Endothelial cell of umbilical vein (primary cell): ENCODE data around the gene SH3TC1. TPM values are rescaled to one million over a fixed set of nuclear protein-coding genes. Genes with fewer than 3 reads are reported as not detected.

Experiments used
- BruUV-seq: library from RNA; stranded (reverse); fragments of 400-500 nt; replicated peaks from 2 replicates; lab custom pipeline; 2021; lab: Mats Ljungman, UMichigan
- CTCF ChIA-PET: fragments of 300-600, 350-600 bp; sonication (Branson Sonifier 250); formaldehyde crosslinking; loops from one replicate; lab custom pipeline; 2021; ENCODE audit warnings: antibody characterized with exemption, inconsistent platforms; lab: Charles Lee
- POLR2A ChIA-PET: fragments of 300-600, 350-600 bp; sonication (Branson Sonifier 250); formaldehyde crosslinking; loops from one replicate; lab custom pipeline; 2021; ENCODE audit warnings: antibody characterized with exemption, inconsistent platforms; lab: Charles Lee
- DNase-seq: peaks from one replicate; pipeline ENCODE4 v3.0.0-alpha.2; 2011; ENCODE audit warnings: low read depth, low spot score
- FAIRE-seq: peaks from 2 replicates; lab custom pipeline; 2011; peaks lifted over from hg19 to GRCh38; lab: Jason Lieb, UNC
- H2AFZ ChIP-seq: 2 replicates; pipeline ENCODE4 v1.6.0; 2012; ENCODE audit warnings: low read depth, low read length, control low read depth, inconsistent platforms
- H3K27ac ChIP-seq: 2 replicates; pipeline ENCODE4 v1.5.1; 2011; ENCODE audit warnings: low read depth, mild to moderate bottlenecking, control low read depth, low read length, moderate library complexity; ENCODE audit not compliant: insufficient read depth
- H3K27me3 ChIP-seq, 2 experiments: 2 replicates each; pipeline versions ENCODE4 v1.6.0 to v1.6.1; 2011; ENCODE audit warnings: low read length in 2 of 2, mixed read lengths in 1 of 2; ENCODE audit not compliant: control insufficient read depth in 2 of 2, insufficient read depth in 2 of 2
- H3K36me3 ChIP-seq, 2 experiments: 2 replicates in 1 of 2; 3 replicates in 1 of 2; pipeline ENCODE4 v1.5.1; 2011; ENCODE audit warnings: low read length in 2 of 2, mild to moderate bottlenecking in 1 of 2, moderate library complexity in 1 of 2; ENCODE audit not compliant: control insufficient read depth in 2 of 2, insufficient read depth in 2 of 2; ENCODE audit errors: extremely low read depth in 1 of 2
- H3K4me1 ChIP-seq: 3 replicates; pipeline ENCODE4 v1.5.1; 2011; ENCODE audit warnings: mild to moderate bottlenecking, low read length; ENCODE audit not compliant: control insufficient read depth, insufficient read depth; ENCODE audit errors: extremely low read depth
- H3K4me2 ChIP-seq: 2 replicates; pipeline ENCODE4 v1.6.1; 2011; ENCODE audit warnings: low read length, control low read depth, mixed read lengths; ENCODE audit not compliant: insufficient read depth
- H3K4me3 ChIP-seq, 3 experiments: fragments of 200-600 bp in 1 of 3; sonication (generic), shearing (Covaris generic) in 1 of 3; replicated peaks in 1 of 3; 2 replicates each; pipeline ENCODE4 v1.5.1; 2011 to 2016; ENCODE audit warnings: control low read depth in 3 of 3, low read length in 3 of 3, mild to moderate bottlenecking in 2 of 3, inconsistent platforms in 1 of 3, low read depth in 1 of 3, moderate library complexity in 1 of 3; ENCODE audit not compliant: insufficient read depth in 1 of 3
- H3K79me2 ChIP-seq: 2 replicates; pipeline ENCODE4 v1.6.0; 2012; ENCODE audit warnings: low read length, inconsistent platforms; ENCODE audit not compliant: control insufficient read depth, insufficient read depth
- H3K9ac ChIP-seq: replicated peaks from 2 replicates; pipeline ENCODE3; 2011; ENCODE audit warnings: low read length, control low read depth; ENCODE audit not compliant: insufficient read depth; ENCODE audit errors: extremely low read depth
- H3K9me1 ChIP-seq: replicated peaks from 3 replicates; pipeline ENCODE4 v1.6.0; 2011; ENCODE audit warnings: mild to moderate bottlenecking, low read length; ENCODE audit not compliant: control insufficient read depth, insufficient read depth; ENCODE audit errors: extremely low read depth
- H3K9me3 ChIP-seq: replicated peaks from 2 replicates; pipeline ENCODE4 v1.5.1; 2012; ENCODE audit warnings: low read length, inconsistent platforms; ENCODE audit not compliant: control insufficient read depth, insufficient read depth
- H4K20me1 ChIP-seq: replicated peaks from 2 replicates; pipeline ENCODE3; 2011; ENCODE audit warnings: mild to moderate bottlenecking, low read length; ENCODE audit not compliant: control insufficient read depth, insufficient read depth; ENCODE audit errors: extremely low read depth
- CTCF ChIP-seq, 2 donors: IDR thresholded peaks; 1 replicate in 1 of 2; 2 replicates in 1 of 2; pipeline ENCODE4 v1.5.1; 2011; ENCODE audit warnings: low read length in 2 of 2, mild to moderate bottlenecking in 2 of 2, moderate library complexity in 2 of 2, control low read depth in 1 of 2, inconsistent platforms in 1 of 2, low read depth in 1 of 2; ENCODE audit not compliant: insufficient read depth in 1 of 2; ENCODE audit errors: extremely low read depth in 1 of 2
- POLR2AphosphoS5 ChIP-seq: IDR thresholded peaks from 2 replicates; pipeline ENCODE4 v1.6.1; 2012; ENCODE audit warnings: low read depth, mild to moderate bottlenecking, control low read depth, low read length, moderate library complexity; ENCODE audit not compliant: insufficient read depth
- dilution Hi-C: fragments of 300-500 bp; cut with MboI; formaldehyde crosslinking; loops from one replicate; pipeline ENCODE4 v1.15.0; 2019; ENCODE audit warnings: low sequenced_read_pairs; ENCODE audit not compliant: extremely low pct_ligation_motif_present
- intact Hi-C: fragments of 100-400 bp; cut with micrococcal nuclease; formaldehyde crosslinking; loops from one replicate; pipeline ENCODE4 v1.10.0; 2022
- polyA plus RNA-seq, 4 experiments: library from polyadenylated mRNA; depleted of rRNA in 3 of 4; stranded (reverse) in 3 of 4; unstranded in 1 of 4; fragments of >200 nt; gene quantifications; 2 replicates each; pipeline versions ENCODE4 v1.2.1 to v1.2.3, GENCODE V29; 2011 to 2012; ENCODE audit warnings: missing spikeins in 1 of 4
- total RNA-seq: library from RNA; stranded (reverse); gene quantifications from 2 replicates; pipeline ENCODE4 v1.2.3, GENCODE V29; 2021

Gene SH3TC1
- total and polyA plus RNA-seq, 2 donors (not counting 3 experiments of a cell fraction or from before 2014, with no cell fraction given) = 96.5 to 192 TPM

DNA sequence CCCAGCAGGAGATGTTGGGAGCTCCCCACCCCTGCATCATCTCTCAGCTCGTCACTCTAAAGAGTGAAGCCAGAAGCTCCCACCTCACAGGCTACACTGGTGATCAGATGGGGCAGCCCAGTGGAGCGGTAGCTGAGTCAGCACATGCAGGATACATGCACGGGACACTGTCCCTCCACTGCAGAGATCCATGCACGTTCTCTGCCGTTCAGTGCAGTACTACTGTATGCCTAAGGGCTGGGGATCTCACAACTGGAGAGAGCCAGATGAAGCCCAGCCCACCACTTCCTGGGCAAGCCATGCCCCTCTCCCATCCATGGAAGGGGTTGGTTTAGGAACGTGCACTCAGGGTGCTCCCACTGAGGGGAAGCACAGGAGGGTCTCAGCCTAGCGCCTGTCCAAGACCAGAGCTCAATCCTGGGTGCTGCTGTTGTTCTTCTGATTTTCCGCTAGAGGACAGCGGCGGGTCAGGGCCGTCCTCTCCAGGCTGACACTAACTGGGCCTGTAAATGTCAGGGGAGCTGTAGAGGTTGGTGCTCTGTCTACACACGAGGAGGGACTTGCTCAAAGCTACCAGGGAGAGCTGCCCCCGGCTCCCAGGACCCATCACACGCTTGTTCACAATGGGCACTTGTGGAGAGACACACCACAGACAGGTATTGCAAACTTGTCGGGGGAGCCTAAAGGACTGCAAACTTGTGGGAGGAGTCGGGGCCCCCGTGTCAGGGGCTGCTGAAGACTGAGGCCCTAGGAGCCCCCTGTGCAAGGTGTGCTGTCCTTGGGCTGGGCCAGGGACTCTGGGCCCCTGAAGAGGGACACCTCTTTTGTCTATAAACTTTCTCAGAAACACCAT is 22.3 kb upstream of the SH3TC1 start:
- H3K79me2 ChIP-seq = no peaks in the 10 kb centered on the region
- H2AFZ ChIP-seq = no peak overlapping the region
- ChIA-PET POLR2A (interaction anchor here (0.5 to 1.0 kb wide), 3 partner anchors 25 to 34 kb away, joined by 4 to 6 read pairs (median 4); no protein-coding TSS in a partner anchor), CTCF (interaction anchor here (0.5 to 5.7 kb wide), 39 partner anchors 9 to 375 kb away, joined by 3 to 196 read pairs (median 8); partner anchors contain the start of genes ABLIM2, HTRA3 and SH3TC1)
- H3K9ac ChIP-seq = no peak overlapping the region
- no peaks in the 10 kb centered on the region for H3K9me1 ChIP-seq
- intact Hi-C loops (loop anchor here (1.0 to 2.0 kb wide), 3 partner anchors 15 to 226 kb away; no protein-coding TSS in a partner anchor), dilution Hi-C loops (no loop called here)
- H3K9me3 ChIP-seq = no peaks in the 10 kb centered on the region
- no peaks in the 10 kb centered on the region for H4K20me1 ChIP-seq
- no peaks in the 10 kb centered on the region for H3K4me1 ChIP-seq
- H3K27ac ChIP-seq = no peak overlapping the region
- no peak overlapping the region for H3K4me3 ChIP-seq
- peak; percentile 90 for FAIRE-seq
- H3K36me3 ChIP-seq = no peaks in the 10 kb centered on the region
- H3K4me2 ChIP-seq = no peak overlapping the region
- H3K27me3 ChIP-seq = no peaks in the 10 kb centered on the region
- no TSS peak for BruUV-seq
- DNase-seq = peak; percentile 45
- TF ChIP-seq POLR2AphosphoS5 = no peak
- peak; percentile 82 to 86 for TF ChIP-seq CTCF (IDR thresholded peaks at IDR 0.05; ENCODE audit: extremely low read depth in 1 of 2, insufficient read depth in 1 of 2, low read depth in 1 of 2, low read length in 2 of 2)
